ENCODE results near the gene PLEKHG5.
"Not testable (repeated sequence)": the region's sequence is repeated elsewhere in the genome, so short reads cannot be mapped to it uniquely, and the experiment has no call there.

PLEKHG5 gene

DNA sequence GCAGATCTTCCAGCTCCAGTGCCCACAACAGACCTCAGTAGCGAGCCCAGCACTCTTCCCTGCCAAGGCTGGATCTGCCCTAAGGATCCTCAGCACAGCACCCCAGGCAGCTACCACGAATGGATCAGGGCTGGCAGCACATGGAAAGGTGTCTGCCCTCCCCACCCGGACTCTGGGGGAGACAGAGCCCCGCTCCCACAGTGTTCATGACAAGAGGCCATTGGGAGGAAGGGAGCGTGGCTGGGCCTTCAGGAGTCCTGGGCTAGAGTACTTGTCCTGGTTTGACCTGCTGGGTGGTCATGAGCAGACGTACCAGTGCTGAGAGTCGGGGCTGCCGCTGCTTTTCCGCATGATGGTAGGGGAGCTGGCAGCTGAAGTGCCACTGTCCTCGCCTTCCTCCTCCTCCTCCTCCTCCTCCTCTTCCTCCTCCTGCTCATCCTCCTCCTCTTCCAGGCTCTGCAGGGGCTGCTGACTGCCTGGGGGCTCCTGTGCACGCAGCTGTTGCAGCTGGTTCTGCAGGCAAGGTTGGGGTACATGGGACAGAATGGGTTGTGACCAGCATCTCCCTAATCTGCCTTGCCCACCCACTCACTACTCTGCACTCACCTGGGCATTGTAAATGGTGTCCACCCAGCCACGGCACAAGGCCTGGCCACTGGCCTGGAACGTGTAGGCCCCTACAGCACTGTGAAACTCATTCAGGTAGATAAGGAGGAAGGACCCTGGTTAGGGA lies 22.6 kb downstream of the PLEKHG5 start:
- Histone ChIP-seq H3K4me3 (no peak overlapping the region), H3K27ac (no peak overlapping the region)

DNA sequence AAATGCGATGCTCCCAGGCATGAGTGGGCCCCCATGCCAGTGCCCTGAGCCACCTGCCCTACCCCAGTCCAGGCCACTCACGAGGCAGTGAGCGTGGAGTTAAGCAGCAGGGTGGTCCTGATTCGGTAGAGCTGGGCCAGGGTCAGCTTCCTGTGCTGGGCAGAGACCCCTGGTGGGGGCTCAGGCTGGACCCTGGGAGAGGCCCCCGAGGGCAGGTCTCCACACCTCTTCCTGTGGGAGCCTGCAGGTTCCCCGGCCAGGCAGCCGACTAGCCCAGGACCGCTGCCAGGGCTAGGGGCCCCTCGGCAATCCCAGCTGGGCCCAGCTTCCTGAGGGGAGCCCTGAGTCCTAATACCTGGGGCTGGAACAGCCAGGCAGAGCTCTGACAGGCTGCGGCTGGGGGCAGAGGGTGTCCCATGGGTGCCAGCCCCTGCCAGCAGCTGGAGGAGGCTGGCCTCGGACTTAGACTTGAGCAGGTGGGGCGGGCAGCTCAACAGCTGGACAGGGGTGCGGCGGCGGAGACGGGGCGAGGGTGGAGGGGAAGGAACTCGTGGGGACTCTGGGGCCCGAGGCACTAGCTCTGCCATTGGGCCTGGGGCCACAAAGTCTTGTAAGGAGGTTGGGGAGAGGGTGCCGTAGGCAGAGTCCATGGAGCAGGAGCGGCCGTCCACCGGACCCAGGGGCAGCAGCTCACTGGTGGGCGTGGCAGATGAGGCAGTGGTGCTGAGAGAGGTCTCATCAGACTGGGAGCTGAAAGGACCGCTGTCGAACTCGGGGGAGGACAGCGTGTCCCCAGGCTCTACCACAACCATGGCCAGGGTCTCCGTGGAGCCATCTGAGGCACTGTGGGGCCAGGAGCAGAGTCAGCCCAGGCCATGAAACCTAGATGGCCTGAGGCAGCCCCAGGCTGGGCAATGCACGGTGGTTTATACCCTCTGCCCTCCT lies 23.5 kb downstream of the PLEKHG5 start:
- no peak overlapping the region for H3K27ac ChIP-seq
- no peak overlapping the region for H3K4me3 ChIP-seq

DNA sequence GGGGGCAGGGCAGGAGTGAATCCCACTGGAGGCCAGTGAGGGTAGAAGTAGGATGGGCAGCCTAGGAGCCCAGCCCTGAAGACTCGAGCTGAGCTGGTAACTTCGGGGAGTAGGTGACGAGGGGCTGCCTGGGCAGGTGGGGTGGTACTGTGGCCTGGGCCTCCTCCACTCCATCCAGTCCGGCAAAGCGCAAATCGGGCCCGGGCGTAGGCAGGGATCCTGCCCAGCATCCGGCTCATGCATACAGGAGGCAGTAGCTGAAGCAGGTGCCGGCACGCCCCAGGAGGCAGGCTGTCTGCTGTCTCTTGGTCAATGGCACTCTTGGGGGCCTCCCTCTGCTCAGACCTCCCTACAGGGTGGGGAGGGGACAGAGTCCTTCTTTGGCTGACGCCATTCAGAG lies 24.2 kb downstream of the PLEKHG5 start:
- no peak overlapping the region for H3K4me3 ChIP-seq
- no peak overlapping the region for H3K27ac ChIP-seq

DNA sequence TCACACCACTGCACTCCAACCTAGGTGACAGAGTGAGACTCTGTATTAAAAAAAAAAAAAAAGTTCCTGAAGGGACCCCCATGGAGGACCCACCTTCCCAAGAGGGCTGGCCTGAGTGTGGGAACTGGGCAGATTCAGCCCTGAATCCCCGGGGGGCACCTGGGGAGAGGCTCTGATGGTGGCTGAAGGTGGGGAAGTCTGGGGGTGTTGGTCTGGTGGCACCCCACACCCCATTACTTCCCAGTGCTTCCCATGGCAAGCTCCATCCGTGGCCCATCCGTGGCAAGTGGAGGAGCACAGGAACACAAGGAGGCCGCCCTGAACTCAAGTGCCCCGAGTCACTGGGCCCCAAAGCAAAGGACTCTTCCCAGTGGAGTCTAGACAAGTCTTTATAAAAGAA lies 24.7 kb downstream of the PLEKHG5 start:
- Histone ChIP-seq H3K27ac (peak overlapping the region in 1 of 21 experiments; percentile 86), H3K4me3 (no peak overlapping the region)

DNA sequence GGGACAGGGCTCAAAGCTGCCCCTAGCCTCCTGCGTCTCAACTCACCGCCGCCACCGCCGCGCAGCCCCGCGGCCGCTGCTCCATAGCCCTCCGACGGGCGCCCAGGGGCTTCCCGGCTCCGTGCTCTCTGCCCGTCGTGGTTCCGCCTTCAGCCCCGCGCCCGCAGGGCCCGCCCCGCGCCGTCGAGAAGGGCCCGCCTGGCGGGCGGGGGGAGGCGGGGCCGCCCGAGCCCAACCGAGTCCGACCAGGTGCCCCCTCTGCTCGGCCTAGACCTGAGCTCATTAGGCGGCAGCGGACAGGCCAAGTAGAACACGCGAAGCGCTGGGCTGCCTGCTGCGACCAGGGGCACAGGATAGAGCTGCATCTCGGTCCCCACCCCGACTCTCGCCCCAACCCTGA lies 25.4 kb downstream of the PLEKHG5 start, which contains the start of gene TNFRSF25:
Gene TNFRSF25 (minus strand): TSS at position 151 of the 400 bp plus-strand sequence. CDS start 66 bp downstream, at position 85.
- peak within 1 kb of the TSS in 12 of 21 experiments; percentile 16 to 87 (median 65) for H3K27ac ChIP-seq
- H3K4me3 ChIP-seq, result peak within 1 kb of the TSS; percentile 15 to 43 (median 31)

DNA sequence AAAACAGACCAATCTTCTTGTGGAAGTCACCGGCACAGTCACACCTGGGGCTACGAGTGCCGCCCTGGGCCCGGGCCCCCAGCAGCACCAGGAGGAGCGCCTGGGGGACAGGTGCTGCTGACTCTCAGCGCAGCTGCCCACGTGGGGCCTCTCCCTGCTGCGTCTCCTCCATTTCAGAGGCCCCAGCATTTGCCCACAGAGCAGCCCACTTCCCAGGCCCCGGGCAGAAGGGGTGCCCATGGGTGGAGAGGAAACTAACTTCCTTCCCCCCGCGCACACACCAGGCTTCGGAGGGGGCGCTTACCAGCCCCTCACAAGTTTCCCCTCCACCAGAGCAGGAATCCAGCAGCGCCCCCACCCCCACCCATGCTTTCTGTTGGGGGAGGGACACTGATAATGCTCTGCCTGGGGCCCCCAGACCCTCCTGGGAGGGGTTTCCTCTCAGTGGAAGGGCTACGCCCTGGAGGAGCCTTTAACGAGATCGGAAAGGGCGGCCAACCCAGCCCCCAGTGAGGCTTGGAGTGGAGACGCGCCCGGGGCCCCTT lies 25.9 kb downstream of the PLEKHG5 start:
- H3K27ac ChIP-seq, result peak overlapping the region in 12 of 21 experiments; percentile 15 to 87 (median 65)
- H3K4me3 ChIP-seq, result peak overlapping the region; percentile 15 to 43 (median 31)

DNA sequence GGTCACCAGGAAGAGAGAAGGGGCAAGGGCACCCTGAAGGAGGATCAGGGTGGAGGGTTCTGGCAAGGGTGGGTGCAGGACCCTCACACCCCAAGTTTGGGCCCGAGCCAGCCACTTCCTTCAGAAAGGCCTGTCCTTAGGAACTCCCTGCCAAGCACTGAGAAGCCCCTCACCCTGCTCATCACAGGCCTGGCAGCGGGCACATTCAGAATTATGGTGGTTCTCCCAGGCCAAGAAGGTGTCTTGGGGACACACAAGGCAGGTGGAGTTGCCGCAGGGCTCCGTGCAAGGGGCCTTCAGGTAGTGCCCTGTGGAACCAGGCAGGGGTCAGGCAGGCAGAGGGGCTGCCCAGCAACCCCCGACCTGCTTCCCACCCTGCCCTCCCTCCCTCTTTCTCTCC lies 26.6 kb downstream of the PLEKHG5 start:
- Histone ChIP-seq H3K4me3 (peak overlapping the region; percentile 15 to 43 (median 31)), H3K27ac (peak overlapping the region in 8 of 21 experiments; percentile 16 to 87 (median 81))

DNA sequence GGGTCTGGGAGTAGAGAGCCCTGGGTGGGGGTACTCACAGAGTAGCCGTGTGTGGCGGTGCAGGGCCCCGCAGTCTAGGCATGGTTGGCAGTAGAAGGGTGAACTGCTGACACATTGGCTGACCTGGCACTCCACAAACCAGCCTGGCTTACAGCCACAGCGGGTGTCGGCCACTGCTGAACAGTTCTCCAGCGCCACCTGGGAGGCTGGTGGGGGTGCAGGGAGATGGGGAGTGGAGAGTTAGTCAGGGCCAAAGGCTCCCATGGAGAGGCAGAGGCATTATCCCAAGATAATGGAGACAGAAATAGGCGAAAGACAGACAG lies 27.0 kb downstream of the PLEKHG5 start:
- peak overlapping the region in 3 of 21 experiments; percentile 82 to 87 (median 86) for H3K27ac ChIP-seq

DNA sequence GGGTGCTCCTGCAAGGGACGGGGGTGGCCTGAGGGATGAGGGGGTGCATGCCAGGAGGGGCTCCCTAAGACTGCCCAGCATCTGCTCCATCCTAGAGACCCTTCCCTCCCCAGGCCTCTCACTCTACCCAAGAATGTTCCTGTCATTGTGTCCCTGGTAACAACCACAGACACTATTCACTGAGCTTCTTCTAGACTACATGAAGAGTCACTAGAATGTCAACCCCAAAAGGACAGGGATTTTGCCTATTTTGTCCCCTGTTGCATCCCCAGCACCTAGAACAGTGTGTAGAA lies 28.4 kb downstream of the PLEKHG5 start:
- H3K4me3 ChIP-seq, result no peak overlapping the region
- H3K27ac ChIP-seq, result peak overlapping the region in 1 of 21 experiments; percentile 23

More for the DNA sequence above, 27.0 kb downstream of the PLEKHG5 start:
- H3K4me3 ChIP-seq, result peak overlapping the region in 1 of 7 experiments; percentile 43

DNA sequence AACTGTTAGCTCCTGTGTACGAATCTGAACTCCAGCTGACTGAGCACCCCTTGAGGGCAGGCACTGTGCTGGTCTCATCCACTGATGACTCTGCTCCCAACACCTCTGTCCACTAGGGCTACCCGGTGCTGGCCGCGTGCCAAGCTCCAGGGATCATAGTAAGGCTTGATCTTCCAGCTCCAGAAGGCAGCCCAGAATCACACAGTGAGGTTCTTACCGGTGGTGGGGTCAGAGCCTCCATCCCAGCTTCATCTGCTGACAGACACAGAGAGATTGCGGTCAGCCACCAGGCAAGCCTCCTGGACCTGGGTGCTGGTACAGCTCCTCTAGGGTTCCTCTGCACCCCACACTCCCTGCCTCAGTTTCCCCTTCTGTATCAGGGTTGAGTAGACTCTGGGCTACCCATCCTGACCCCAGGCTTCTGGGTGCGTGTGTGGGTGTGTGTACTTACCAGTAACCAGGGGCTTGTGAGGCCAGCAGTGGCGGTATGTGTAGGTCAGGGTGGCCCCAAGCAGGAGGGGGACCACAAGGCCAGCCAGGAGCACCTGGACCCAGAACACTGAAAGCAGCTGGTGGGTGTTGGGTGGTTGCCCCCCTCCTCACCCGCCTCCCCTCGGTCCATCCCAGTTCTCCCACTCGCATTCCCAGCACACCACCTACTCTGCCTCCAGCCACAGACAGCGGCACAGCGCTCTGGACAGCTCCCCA lies 28.9 kb downstream of the PLEKHG5 start:
- Histone ChIP-seq H3K27ac (peak overlapping the region in 1 of 21 experiments; percentile 42), H3K4me3 (no peak overlapping the region)

DNA sequence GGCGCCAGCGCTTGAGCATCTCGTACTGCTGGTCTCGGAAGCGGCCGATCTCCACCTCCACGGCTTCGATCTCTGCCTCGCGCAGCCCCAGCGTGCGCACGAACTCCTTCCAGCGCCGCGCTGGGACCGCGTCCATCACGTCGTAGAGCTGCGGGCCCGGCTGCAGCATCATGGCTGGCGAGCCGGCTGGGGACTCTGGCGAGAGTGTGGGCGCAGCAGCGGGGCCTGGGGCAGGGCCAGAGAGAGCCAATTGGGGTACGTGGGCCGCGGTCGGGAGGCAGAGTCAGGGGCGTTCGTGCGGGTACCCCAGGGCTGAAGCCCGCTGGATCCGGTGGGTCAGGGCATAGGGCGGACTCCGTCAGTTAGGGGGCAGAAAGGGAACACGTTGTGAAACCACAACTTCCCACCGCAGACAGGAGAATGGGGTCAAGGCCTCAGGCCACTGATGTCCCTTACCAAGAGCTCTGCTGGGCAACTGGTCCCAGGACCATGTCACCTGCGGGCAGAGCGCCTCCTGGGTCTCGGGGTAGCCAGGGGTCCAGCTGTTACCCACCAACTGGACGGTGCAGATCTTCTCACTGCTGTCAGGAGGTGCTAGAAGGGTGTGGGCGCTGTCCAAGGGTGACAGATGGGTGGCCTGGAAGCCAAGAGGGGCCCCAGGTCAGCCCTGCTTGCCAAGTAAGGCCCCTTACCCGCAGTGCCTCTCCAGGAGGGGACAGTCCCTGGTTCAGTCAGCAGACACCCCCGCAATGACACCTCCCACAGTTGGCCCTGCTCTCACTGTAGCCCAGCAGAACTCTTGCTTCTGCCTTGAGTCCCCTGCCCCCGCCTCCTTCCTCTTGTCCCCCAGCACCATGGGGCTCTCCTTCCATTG lies 29.7 kb downstream of the PLEKHG5 start:
- H3K27ac ChIP-seq, result peak overlapping the region in 3 of 21 experiments; percentile 42 to 85 (median 66)
- H3K4me3 ChIP-seq, result no peak overlapping the region

DNA sequence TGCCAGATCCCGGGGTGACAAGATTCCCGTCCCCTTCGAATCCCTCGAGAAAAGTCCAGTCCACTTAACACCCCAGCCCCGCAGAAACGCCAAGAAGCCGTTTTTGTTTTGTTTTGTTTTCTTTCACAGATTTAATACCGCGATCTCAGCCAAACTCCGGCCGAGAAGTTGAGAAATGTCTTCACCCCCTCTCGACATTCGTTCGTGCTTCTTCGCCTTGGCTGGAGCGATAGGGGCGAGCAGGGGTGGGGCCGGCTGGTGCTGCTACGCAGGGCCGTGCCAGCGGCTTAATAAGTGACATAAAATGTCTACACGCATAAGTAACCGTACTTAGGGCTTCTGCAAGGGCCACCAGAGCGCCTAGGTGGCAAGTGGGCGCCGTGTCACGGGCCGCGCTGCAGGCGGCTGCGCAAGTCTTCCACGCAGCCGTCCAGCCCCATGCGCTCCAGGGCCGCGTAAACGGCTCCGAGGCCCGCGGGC lies 30.4 kb downstream of the PLEKHG5 start:
- H3K4me3 ChIP-seq, result peak overlapping the region in 3 of 7 experiments; percentile 20 to 28 (median 25)
- peak overlapping the region in 14 of 21 experiments; percentile 4 to 91 (median 60) for H3K27ac ChIP-seq

DNA sequence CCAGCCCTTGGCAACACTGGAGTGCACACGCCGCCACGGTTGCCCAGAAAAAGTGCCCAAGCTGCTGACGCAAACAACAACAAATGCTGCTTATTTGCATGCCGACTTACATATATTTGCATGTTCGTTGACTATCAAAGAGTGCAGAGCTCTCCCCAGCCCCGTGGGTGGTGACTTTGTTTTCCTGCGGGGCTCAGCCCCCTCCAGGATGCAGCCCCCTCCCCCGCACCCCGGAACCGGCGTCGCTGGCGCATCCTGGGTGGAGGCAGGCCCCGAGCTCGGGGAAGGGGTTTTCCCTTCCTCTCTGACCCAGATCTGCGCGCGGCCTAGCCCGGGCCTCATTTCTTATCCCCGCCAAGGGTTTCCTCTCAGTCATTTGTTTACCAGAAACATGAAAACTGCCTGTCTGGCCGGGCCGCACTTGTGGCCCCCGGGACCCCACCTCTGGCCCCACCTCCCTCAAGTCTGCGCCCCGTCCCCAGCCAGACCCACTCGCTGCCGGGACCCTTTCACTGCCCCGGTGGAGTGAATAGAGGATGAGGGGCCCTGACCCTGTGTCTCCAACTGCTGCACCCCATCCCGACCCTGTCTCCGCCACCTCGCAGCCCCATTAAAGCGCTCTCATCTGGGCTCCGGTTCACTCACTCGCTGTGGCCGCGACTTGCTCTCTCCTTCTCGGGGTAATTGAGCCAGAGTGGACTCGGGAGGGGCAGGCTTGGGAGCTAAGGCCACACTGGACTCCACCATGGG lies 31.0 kb downstream of the PLEKHG5 start:
- peak overlapping the region in 5 of 7 experiments; percentile 1 to 28 (median 20) for H3K4me3 ChIP-seq

DNA sequence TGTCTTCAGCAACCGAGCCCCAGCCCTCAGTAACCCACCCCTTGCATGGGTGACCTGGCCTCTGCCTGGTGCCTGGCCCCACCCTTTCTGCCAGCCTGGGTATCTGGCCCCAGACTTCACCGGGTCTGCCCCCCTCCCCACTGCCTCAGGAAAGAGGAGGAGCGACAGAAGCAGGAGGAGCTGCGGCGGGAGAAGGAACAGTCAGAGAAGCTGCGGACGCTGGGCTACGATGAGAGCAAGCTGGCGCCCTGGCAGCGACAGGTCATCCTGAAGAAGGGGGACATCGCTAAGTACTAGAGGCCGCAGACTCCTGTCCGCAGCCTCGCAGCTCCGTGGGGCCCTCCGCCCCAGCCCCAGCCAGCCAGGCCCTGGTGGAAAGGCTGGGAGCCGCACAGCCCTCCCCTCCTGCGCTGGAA lies 31.6 kb downstream of the PLEKHG5 start:
- H3K27ac ChIP-seq, result peak overlapping the region in 12 of 21 experiments; percentile 15 to 91 (median 55)
- peak overlapping the region in 5 of 7 experiments; percentile 1 to 28 (median 20) for H3K4me3 ChIP-seq

More for the DNA sequence above, 31.0 kb downstream of the PLEKHG5 start:
- peak overlapping the region in 16 of 21 experiments; percentile 4 to 91 (median 60) for H3K27ac ChIP-seq

DNA sequence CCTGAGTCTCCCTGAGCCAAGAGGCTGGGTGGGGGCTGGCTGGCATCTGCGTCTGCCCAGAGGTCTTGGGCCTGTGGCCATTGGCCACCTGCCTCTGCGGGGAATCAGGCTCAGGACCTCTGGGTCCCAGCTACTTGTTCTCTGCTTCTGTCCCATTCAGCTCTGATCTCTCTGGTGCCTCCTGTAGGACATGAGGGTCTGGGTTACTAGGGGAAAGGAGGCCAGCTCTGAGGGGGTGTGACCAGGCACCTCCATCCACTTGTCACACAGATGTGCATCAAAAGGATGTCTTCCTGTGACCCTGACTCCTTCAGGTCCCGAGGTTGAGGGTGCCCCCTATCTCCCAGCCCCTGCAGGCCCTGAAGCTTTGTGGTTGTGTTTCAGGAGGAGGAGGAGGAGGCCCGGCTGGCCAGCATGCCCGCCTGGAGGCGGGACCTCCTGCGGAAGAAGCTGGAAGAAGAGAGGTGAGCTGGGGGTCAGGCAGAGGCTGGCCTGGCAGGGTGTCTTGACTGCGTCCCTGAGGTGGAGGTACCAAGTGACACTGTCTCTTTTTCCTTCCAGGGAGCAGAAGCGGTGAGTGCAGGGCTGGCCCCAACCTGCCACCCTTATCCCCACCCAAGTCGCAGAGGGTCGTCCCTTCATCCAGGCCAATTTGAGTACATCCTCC lies 34.5 kb downstream of the PLEKHG5 start:
- Histone ChIP-seq H3K27ac (no peak overlapping the region), H3K4me3 (no peak overlapping the region)

DNA sequence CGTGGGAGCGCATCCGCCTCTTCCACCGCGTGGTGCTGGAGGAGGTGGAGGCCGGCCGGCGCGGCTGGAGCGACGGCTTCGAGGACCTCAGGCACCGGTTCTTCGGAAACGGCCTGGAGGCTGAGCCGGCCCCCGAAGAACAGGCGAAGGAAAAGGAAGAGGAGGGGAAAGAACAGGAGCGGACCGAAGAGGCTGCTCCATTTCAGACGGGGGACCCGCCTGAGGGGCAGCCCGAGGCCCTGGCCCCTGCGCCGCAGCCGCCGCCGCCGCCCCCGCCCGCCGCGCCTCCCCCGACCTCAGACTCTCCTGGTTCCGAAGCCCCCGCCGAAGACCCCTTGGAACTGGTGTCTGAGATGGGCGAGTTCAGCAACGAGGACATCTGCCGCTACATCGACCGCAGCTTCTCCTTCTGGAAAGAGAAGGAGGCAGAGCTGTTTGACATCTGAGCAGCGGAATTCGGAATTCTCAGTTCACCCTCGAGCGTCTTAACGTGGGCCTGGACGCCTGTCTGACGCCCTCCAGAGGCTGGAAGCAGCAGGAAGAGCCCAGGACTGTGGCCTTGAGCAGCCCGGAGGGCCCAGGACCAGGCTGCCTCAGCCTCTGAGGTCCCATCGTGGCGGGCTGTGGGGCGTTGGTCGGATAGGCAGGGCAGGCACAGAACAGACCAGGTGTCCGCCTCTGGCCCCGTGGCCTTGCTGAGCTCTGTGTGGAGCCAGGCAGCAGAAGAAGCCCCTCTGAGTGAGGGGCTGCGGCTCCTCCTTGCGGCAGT lies 35.5 kb downstream of the PLEKHG5 start:
- not testable (repeated sequence) for H3K27ac ChIP-seq, H3K4me3 ChIP-seq
